ENCODE measurements around the gene GJB4.

The GJB4 gene

DNA sequence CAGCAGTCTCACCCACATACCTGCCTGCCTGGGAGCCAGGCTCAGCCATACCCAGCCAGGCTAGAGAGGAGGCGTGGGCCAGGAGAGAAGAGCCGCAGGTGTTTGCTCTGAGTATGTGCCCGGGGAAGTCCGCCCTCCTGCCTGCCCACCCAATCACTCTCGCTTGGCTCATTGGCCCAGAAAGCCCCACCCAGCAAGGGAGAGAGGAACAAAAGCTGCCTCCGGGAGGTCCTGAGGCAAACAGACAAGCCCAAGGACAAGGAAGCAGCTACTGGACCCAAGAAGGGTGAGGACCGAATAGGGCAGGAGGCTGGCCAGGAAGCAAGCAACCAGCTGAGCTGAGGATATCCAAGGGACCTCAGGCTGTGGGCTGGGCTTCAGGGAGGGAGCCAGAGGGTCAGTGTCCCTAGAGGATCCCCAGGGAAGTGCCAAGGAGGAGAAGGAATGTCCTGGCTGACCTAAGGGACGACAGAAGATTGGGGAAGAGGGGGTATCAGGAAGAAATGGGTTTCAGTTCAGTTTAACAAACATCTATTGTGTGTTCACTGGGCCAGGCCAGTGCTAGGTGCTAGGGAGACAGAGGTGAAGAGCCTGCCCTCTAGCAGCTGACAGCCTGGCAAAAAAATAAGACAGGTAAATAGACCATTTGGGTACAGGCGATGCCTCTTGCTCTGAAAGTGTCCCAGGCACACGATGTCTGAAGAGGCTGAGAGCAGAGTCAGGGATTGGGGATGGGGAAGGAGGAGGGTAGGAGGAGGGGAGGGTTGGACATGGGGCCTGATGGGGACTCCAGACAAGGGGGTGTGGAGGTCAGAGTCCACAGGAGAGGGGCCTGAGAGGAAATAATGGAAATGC, at the start of gene GJB4:
GJB4 (plus strand) TSS at position 238 of the 855 bp plus-strand sequence. CDS start 1,515 bp downstream, outside the sequence.
- TF ChIP-seq, protein P1, sequence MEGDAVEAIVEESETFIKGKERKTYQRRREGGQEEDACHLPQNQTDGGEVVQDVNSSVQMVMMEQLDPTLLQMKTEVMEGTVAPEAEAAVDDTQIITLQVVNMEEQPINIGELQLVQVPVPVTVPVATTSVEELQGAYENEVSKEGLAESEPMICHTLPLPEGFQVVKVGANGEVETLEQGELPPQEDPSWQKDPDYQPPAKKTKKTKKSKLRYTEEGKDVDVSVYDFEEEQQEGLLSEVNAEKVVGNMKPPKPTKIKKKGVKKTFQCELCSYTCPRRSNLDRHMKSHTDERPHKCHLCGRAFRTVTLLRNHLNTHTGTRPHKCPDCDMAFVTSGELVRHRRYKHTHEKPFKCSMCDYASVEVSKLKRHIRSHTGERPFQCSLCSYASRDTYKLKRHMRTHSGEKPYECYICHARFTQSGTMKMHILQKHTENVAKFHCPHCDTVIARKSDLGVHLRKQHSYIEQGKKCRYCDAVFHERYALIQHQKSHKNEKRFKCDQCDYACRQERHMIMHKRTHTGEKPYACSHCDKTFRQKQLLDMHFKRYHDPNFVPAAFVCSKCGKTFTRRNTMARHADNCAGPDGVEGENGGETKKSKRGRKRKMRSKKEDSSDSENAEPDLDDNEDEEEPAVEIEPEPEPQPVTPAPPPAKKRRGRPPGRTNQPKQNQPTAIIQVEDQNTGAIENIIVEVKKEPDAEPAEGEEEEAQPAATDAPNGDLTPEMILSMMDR (IDR thresholded peaks at IDR 0.05; ENCODE audit: low read depth, low read length): no peak
- DNase-seq (ENCODE audit: extremely low read depth, low read depth): no peak

DNA sequence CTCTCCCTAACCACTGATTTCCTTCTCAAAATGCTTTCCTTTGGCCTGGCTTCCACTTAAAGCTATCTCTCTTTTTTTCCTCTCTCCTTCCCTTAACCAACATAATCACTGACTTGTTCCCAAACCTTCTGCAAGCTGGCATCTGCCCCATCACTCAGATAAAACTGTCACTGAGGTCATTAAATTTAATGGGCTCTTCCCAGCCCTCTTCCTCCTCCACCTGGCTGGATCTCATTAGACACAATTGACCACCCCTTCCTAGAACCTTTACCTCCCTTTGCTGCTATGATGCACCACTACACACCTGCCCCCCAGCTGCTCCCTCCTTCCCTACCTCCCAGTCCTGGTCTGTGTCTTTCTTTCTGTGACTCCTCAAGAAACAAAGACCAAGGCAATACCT, 48.7 kb upstream of the GJB4 start:
- TF ChIP-seq, protein P1 (IDR thresholded peaks at IDR 0.05; ENCODE audit: low read depth, low read length): no peak

DNA sequence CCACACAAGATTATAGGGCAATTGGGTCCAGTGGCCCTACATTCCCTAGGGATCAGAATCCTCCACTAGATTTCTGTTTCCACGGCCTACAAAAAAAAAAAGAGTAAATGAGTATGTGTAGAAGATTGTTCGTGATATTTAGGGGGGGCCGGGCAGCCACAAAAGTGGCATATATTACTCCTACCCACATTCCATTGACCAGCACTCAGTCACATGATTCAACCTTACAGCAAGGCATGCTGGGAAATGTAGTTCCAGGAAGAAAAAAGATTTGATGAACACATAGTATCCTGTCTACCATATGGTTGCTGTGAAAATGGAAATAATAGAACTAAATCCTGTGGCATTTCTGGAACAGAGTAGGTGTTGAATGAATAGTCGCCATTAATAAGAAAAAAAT, 48.1 kb upstream of the GJB4 start:
- TF ChIP-seq, protein P1 (IDR thresholded peaks at IDR 0.05; ENCODE audit: low read depth, low read length): no peak
- no peak for DNase-seq (ENCODE audit: extremely low read depth, low read depth)

More for the DNA sequence above, 48.7 kb upstream of the GJB4 start:
- DNase-seq (ENCODE audit: extremely low read depth, low read depth): no peak

DNA sequence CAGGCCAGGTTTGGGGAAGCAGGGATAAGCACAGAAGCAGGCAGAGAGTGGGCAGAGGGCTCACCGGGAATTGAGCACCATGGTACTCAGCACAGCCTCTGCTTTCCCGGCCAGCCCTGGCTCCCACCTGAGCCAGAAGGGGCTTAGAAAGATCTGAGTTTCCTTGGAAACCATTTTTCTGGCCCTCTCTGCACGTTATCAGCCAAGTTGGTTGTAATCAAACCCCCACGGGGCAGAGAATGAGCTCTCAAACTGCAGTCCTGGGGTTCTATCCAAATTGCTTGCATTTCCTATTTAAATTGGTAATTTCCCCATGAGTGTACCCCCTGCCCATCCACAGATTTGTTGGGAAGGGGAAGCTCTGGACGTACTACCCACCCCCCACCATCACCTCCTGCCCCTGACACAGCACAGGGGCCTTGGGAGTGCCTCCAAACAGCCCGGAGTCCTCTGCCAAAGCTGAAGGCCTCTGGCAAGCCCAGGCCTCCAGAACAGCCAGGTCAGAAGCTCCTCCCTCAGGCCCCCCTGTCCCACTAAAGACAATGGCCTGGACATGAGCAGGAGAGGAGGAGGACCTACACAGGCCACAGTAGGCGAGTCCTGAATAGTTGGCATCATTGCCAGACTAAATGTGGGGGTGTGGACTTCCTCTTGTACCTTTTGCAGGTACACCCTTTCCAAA, 47.4 kb upstream of the GJB4 start:
- TF ChIP-seq, protein P1 (IDR thresholded peaks at IDR 0.05; ENCODE audit: low read depth, low read length): no peak
- DNase-seq (ENCODE audit: extremely low read depth, low read depth): no peak

DNA sequence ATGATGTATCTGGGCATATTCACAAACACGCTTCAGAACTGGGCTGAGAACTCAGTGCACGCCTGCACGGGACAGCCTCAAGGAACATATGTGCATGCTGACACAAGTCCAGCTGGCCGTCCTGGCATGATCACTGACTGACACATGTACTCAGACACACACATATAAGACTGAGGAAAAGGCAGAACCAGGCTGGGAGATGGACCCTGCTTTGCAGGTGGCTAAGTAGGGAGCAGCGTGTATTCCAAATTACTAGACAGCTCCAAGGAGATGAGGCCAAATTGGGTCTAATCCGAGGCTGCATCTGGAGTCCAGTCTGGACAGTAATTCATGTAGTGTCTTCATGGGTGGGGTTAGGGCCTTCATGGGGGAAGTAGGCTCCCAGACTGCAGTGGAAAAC, 46.1 kb upstream of the GJB4 start:
- TF ChIP-seq, protein P1 (IDR thresholded peaks at IDR 0.05; ENCODE audit: low read depth, low read length): no peak
- DNase-seq (ENCODE audit: extremely low read depth, low read depth): no peak

DNA sequence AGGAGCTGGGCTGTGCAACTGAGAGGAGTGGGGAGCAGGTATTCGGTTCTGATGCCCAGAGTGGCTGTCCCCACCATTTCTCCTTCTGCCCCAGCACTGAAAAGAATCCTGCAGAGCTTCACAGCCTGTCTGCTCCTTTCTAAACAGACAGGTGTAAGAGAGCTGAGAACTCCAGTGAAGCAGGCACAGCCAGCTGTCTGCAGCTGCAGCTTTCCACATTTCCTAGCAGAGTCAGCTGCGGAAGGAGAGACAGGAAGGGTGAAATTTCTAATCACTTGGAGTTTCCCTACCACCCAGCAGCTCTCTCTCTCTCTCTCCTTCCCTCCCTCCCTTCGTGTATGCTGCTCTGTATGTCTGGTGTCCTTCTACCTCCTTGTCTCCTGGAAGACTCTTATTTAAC, 45.2 kb upstream of the GJB4 start:
- no peak for DNase-seq (ENCODE audit: extremely low read depth, low read depth)
- TF ChIP-seq, protein P1 (IDR thresholded peaks at IDR 0.05; ENCODE audit: low read depth, low read length): no peak

DNA sequence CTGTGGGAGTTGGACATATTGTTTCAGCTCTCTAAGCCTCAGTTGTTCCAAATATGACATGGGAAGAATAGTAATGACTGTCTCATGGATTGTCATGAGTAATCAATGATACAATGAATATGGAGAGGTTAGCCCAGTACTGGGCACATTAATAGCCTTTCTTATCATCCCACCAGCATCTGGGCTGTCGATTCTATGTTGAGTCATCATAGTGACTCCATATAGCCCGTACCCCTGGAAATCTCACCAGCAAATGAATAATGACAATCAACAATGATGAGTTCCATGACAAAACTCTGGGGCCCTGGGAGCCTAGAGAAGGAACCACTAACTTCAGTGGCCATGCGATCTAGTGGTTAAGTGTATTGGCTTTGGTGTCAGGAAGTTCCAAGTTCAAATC, 44.4 kb upstream of the GJB4 start:
- DNase-seq (ENCODE audit: extremely low read depth, low read depth): no peak
- TF ChIP-seq, protein P1 (IDR thresholded peaks at IDR 0.05; ENCODE audit: low read depth, low read length): no peak

All from AG09319 (cell line).